HUES48 (cell line): ENCODE data around the gene JAML.

Experiments used
- H3K27ac ChIP-seq: one replicate; pipeline ENCODE4 v1.7.0; 2013; ENCODE audit warnings: low read depth, low read length, inconsistent platforms
- H3K27me3 ChIP-seq: 2 replicates; pipeline ENCODE4 v1.6.1; 2013; ENCODE audit warnings: mild to moderate bottlenecking, low read length; ENCODE audit not compliant: control insufficient read depth, insufficient read depth
- H3K36me3 ChIP-seq: 2 replicates; pipeline ENCODE4 v1.6.1; 2013; ENCODE audit warnings: low read length; ENCODE audit not compliant: control insufficient read depth, insufficient read depth
- H3K4me1 ChIP-seq: 2 replicates; pipeline ENCODE4 v1.6.1; 2013; ENCODE audit warnings: mild to moderate bottlenecking, low read length; ENCODE audit not compliant: control insufficient read depth, insufficient read depth
- H3K4me3 ChIP-seq: 2 replicates; pipeline ENCODE4 v1.5.1; 2013; ENCODE audit warnings: mild to moderate bottlenecking, low read depth, low read length
- H3K9ac ChIP-seq: 2 replicates; pipeline ENCODE4 v1.6.1; 2013; ENCODE audit warnings: mild to moderate bottlenecking, low read depth, low read length, moderate library complexity
- H3K9me3 ChIP-seq: 2 replicates; pipeline ENCODE4 v1.6.1; 2013; ENCODE audit warnings: low read length; ENCODE audit not compliant: control insufficient read depth, insufficient read depth

The JAML gene

GRCh38 chr11:118215262-118215661 is 9.5 kb downstream of the JAML start:
- Histone ChIP-seq H3K9me3 (no peaks in the 10 kb centered on the region), H3K4me3 (no peak overlapping the region), H3K27ac (no peak overlapping the region), H3K9ac (no peak overlapping the region), H3K27me3 (no peaks in the 10 kb centered on the region), H3K4me1 (peaks cover 39% of the 10 kb centered on the region), H3K36me3 (no peaks in the 10 kb centered on the region)

DNA sequence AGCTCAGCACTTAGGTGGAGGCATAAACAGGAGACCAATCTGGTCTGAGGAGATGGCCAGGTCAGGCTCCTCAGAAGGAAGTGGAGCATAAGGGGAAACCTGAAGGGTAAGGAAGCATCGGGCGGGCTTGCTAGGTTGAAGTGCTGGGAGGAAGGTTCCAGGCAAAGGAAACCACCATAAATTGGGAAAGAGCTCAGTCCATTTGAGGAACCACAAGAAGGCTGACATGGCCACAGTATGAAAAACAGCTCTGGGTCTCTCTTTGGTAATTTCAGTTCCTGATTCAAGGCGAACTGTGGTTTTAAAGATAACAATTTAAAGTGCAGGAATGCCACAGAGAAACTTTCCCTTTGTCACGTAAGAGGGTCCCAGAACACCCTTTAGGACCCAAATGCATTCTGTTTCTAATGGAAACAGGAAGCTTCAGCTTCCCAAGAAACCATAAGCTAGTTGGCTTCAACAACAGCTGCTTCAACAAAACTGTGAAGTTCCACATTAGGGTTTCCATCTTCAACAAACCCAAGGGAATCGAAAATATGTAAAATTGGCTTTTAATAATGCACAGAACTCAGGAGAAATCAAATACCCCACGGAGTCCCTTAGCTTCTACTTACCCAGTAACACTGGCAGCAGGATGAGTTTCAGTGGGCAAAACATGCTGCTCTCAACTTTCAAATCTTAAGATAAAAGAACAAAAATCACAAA is 10.4 kb downstream of the JAML start:
- H3K36me3 ChIP-seq: no peaks in the 10 kb centered on the region
- H3K27me3 ChIP-seq: no peaks in the 10 kb centered on the region
- H3K9ac ChIP-seq: no peak overlapping the region
- no peak overlapping the region for H3K27ac ChIP-seq
- H3K9me3 ChIP-seq: no peaks in the 10 kb centered on the region
- H3K4me1 ChIP-seq: peaks cover 40% of the 10 kb centered on the region
- H3K4me3 ChIP-seq: no peak overlapping the region

DNA sequence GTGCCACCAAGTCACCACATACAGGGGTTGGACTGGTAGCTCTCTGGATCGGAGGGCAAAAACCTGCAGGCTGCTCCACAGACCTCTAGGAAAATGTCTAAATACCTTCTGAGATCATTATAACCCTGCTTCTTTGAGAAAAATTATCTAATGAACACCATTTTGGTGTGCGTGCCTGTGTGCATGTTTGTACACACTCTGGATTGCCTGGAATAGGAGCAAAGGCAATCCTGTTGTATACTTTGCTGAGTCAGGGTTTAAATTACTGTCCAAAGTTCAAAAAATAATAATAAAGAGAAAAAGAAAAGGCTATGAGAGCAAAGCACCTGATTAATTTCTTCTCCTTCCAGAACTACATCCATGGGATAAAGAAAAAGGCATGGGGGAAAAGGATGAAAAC is 11.0 kb downstream of the JAML start:
- Histone ChIP-seq H3K27ac (no peak overlapping the region), H3K27me3 (no peaks in the 10 kb centered on the region), H3K9ac (no peak overlapping the region), H3K4me1 (peaks cover 40% of the 10 kb centered on the region), H3K36me3 (no peaks in the 10 kb centered on the region), H3K9me3 (no peaks in the 10 kb centered on the region), H3K4me3 (no peak overlapping the region)

- H3K4me3 ChIP-seq: no peak overlapping the region
- H3K9me3 ChIP-seq: no peaks in the 10 kb centered on the region
- no peaks in the 10 kb centered on the region for H3K27me3 ChIP-seq
- no peaks in the 10 kb centered on the region for H3K36me3 ChIP-seq
- H3K9ac ChIP-seq: no peak overlapping the region
- H3K4me1 ChIP-seq: peaks cover 40% of the 10 kb centered on the region
- peak overlapping the region; percentile 38 for H3K27ac ChIP-seq
Observed at GRCh38 chr11:118213201-118213600, 11.6 kb downstream of the JAML start.

DNA sequence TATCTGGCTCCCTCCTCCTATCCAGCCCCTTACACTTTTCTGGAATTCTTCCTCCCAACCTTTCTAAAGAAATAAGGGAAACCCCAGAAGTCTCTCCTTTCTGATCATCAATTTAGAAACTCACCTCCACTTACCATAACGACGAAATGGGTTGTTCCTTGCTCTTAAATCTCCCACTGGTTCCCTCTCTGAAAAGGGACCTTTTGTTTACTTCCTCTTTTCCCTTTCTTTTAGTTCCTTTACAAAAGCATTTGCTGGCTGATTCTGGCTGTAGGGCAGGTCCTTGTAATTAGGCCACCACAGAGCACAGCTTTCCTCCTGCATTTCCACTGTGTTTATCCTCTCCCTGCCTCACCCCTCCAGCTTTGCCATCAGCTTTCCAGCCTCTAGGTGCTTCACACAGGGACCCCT is 12.0 kb downstream of the JAML start:
- Histone ChIP-seq H3K9ac (no peak overlapping the region), H3K4me1 (peaks cover 40% of the 10 kb centered on the region), H3K9me3 (no peaks in the 10 kb centered on the region), H3K27me3 (no peaks in the 10 kb centered on the region), H3K4me3 (no peak overlapping the region), H3K36me3 (no peaks in the 10 kb centered on the region), H3K27ac (peak overlapping the region; percentile 38)

GRCh38 chr11:118212131-118212725 is 12.6 kb downstream of the JAML start:
- H3K27ac ChIP-seq: peak overlapping the region; percentile 23
- no peaks in the 10 kb centered on the region for H3K36me3 ChIP-seq
- H3K27me3 ChIP-seq: no peaks in the 10 kb centered on the region

GRCh38 chr11:118211006-118211405 is 13.8 kb downstream of the JAML start:
- Histone ChIP-seq H3K27me3 (no peaks in the 10 kb centered on the region), H3K4me3 (0 out of 2 replicates have a peak overlapping the region, but pooled peaks have one; percentile 20), H3K9ac (0 out of 2 replicates have a peak overlapping the region, but pooled peaks have one; percentile 14), H3K36me3 (no peaks in the 10 kb centered on the region), H3K9me3 (no peaks in the 10 kb centered on the region), H3K4me1 (peaks cover 40% of the 10 kb centered on the region), H3K27ac (peak overlapping the region; percentile 56)

More at GRCh38 chr11:118212131-118212725, 12.6 kb downstream of the JAML start:
- no peaks in the 10 kb centered on the region for H3K9me3 ChIP-seq
- no peak overlapping the region for H3K4me3 ChIP-seq
- no peak overlapping the region for H3K9ac ChIP-seq
- peaks cover 40% of the 10 kb centered on the region for H3K4me1 ChIP-seq

DNA sequence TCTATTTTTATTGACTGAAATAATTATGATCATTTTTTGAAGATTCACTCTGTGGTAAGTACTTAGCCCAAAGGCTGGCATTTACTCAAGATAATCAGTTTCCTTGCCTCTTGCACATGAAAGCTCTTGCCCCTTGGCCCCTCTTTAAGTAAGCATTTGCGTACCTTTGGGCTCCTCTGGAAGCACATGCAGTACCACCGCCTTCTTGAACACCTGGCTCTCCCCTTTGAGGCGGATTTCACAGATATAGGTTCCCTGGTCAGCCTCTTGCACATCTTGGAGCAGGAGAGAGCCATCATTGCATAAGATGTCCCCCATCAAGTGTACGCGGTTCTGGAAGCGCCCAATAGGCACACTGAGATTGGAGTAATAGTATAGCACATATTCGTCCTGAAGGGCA is 14.5 kb downstream of the JAML start:
- H3K36me3 ChIP-seq: no peaks in the 10 kb centered on the region
- no peaks in the 10 kb centered on the region for H3K9me3 ChIP-seq
- no peak overlapping the region for H3K9ac ChIP-seq
- peak overlapping the region; percentile 56 for H3K27ac ChIP-seq
- peaks cover 40% of the 10 kb centered on the region for H3K4me1 ChIP-seq
- H3K27me3 ChIP-seq: no peaks in the 10 kb centered on the region
- no peak overlapping the region for H3K4me3 ChIP-seq

GRCh38 chr11:118209033-118209432 is 15.8 kb downstream of the JAML start:
- H3K27me3 ChIP-seq: no peaks in the 10 kb centered on the region
- H3K9me3 ChIP-seq: no peaks in the 10 kb centered on the region
- H3K4me1 ChIP-seq: peaks cover 36% of the 10 kb centered on the region
- H3K36me3 ChIP-seq: no peaks in the 10 kb centered on the region
- no peak overlapping the region for H3K9ac ChIP-seq
- no peak overlapping the region for H3K4me3 ChIP-seq
- no peak overlapping the region for H3K27ac ChIP-seq

DNA sequence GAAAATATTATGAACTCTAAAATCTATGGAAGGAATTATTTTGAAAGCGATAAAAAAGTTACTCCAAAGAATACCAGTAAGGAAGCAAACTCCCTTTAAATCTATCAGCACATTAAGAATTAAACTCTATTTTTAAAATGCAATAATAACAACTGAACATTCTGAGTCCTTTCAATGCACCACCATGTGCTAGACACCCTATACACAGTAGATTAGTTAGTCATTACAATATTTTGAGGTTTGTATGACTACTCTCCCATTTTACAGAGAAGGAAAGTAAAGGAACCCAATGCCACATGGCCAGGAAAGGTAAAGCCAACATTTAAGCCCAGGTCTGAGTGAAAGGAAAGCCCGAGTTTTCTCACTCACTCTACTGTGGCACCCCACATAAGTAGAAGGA is 17.7 kb downstream of the JAML start:
- H3K4me3 ChIP-seq: no peak overlapping the region
- no peaks in the 10 kb centered on the region for H3K36me3 ChIP-seq
- H3K27me3 ChIP-seq: no peaks in the 10 kb centered on the region
- H3K4me1 ChIP-seq: peaks cover 19% of the 10 kb centered on the region
- no peak overlapping the region for H3K9ac ChIP-seq
- no peak overlapping the region for H3K27ac ChIP-seq
- no peaks in the 10 kb centered on the region for H3K9me3 ChIP-seq

DNA sequence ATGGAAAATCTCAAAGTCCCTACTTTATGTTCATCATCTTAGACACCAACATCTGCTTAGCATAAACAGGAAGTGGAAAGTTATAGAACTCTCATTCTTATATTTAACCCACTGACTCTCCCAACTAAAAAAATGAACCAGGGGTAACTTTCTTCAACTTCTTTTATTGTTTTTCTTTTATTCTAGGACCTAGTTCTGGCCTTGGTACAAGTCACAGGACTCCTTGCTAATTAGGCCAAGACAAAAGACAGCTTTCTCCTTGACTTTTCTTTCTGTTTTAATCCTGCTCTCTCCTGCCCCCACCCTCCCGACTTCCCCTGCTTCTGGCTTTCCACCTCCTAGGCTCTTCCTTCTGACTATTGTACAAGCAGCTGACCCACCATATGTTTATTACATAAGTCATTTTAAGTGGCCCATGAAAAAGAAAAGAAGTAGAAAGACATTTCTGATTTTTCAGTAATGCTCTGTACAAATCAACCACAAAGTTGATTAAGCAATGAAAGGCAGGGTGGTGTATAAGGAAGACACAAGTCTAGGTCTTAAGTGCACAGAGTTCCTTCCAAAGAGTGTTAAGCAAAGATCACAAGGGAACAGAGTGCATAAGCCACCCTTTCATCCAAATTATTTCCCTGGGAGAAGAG is 18.3 kb downstream of the JAML start:
- Histone ChIP-seq H3K27ac (no peak overlapping the region), H3K36me3 (no peaks in the 10 kb centered on the region), H3K4me1 (peaks cover 13% of the 10 kb centered on the region), H3K9me3 (no peaks in the 10 kb centered on the region), H3K9ac (no peak overlapping the region), H3K4me3 (no peak overlapping the region), H3K27me3 (no peaks in the 10 kb centered on the region)
